ENCODE measurements around the gene CFAP45. TPM values are rescaled to one million over a fixed set of nuclear protein-coding genes. Genes with fewer than 3 reads are reported as not detected.
"Not testable (repeated sequence)": the region's sequence is repeated elsewhere in the genome, so short reads cannot be mapped to it uniquely, and the experiment has no call there.

CFAP45 gene
- total RNA-seq, 1 donor from 2014 or later: 1.7 TPM

DNA sequence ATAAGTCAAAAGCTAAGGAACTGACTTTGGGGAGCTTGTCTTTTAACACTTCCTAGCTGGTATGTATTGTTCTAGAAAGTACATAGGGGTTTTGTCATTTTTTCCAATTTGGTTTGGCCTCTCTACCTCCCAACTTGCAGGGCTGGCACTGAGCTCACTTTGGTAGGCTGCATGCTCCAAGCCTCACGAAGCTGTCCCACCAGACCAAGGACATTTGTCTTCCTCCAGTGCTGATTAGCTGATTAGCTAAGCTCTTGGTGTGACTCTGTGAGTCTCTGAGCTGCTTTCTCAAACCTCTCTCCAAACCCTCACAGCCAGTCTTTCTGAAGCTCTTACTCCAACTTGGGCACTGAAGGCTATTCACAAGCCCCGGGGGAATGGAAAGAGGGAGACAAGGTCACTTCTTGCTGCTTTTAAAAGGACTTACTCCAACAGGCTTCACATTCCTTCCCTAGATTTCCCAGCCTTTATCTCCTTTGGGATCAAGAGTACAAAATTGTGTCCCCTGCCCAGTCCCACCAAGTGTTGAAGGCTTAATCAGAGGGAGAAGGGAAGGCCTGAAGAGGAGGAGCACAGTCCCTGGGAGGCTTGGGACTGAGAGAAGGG lies 893 bp upstream of the CFAP45 start:
- Mint-ChIP-seq H3K9me3 (no peaks in the 10 kb centered on the region), H3K27ac (no peak overlapping the region), H3K27me3 (ENCODE audit: insufficient read depth) (peaks cover 14% of the 10 kb centered on the region), H3K36me3 (ENCODE audit: low read depth) (no peaks in the 10 kb centered on the region), H3K4me1 (ENCODE audit: low read depth) (peaks cover 9% of the 10 kb centered on the region), H3K4me3 (no peak overlapping the region)
- intact Hi-C loops (cut with micrococcal nuclease): no loop called here
- DNase-seq (ENCODE audit: low spot score): no peak

DNA sequence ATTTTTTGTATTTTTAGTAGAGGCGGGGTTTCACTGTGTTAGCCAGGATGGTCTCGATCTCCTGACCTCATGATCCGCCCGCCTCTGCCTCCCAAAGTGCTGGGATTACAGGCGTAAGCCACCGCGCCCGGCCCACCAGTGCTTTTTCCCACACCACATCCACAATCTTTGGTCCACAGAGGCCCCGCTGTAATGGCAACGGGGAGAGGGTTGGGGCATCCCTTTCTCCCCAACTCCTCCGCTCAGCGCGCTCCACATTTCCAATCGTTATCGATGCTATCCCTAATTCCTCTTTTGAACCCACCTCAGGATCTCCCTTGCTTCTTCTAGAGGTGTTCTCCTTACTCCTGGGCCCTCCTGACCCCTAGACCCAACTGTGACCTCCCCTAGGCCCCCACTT lies 331 bp downstream of the CFAP45 start:
- H3K9me3 Mint-ChIP-seq; H3K4me1 Mint-ChIP-seq (ENCODE audit: low read depth); H3K36me3 Mint-ChIP-seq (ENCODE audit: low read depth); DNase-seq (ENCODE audit: low spot score); intact Hi-C loops (cut with micrococcal nuclease); H3K4me3 Mint-ChIP-seq: not testable (repeated sequence)
- Mint-ChIP-seq H3K27me3 (ENCODE audit: insufficient read depth) (peaks cover 19% of the 10 kb centered on the region), H3K27ac (peak overlapping the region; percentile 55)

DNA sequence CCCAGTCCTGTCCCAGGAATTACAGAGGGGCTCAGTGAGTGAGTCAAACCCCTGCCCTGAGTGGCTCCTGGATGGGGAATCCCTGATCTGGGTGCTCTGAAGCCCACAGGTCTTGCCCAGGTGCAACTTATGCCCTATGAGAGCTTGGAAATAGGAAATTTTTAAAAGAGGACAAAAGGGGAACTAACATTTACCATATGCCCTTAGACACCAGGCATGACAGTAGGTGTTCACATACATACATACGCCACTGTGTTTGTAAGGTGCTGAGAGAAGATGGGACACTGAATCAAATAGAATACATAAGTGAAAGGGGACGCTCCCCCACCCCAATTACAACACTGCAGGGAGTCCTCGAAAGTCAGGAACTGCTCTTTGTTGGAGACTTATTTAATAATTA lies 1.4 kb downstream of the CFAP45 start:
- peaks cover 17% of the 10 kb centered on the region for H3K27me3 Mint-ChIP-seq (ENCODE audit: insufficient read depth)
- peaks cover 9% of the 10 kb centered on the region for H3K4me1 Mint-ChIP-seq (ENCODE audit: low read depth)
- intact Hi-C loops (cut with micrococcal nuclease): no loop called here
- no peak overlapping the region for H3K4me3 Mint-ChIP-seq
- DNase-seq (ENCODE audit: low spot score): no peak
- H3K27ac Mint-ChIP-seq: no peak overlapping the region
- no peaks in the 10 kb centered on the region for H3K9me3 Mint-ChIP-seq
- H3K36me3 Mint-ChIP-seq (ENCODE audit: low read depth): no peaks in the 10 kb centered on the region

- H3K27me3 Mint-ChIP-seq (ENCODE audit: insufficient read depth): peaks cover 15% of the 10 kb centered on the region
- H3K27ac Mint-ChIP-seq: no peak overlapping the region
- no peak for DNase-seq (ENCODE audit: low spot score)
- H3K4me1 Mint-ChIP-seq (ENCODE audit: low read depth): peaks cover 9% of the 10 kb centered on the region
- H3K9me3 Mint-ChIP-seq: no peaks in the 10 kb centered on the region
- no peaks in the 10 kb centered on the region for H3K36me3 Mint-ChIP-seq (ENCODE audit: low read depth)
- intact Hi-C loops (cut with micrococcal nuclease): no loop called here
- no peak overlapping the region for H3K4me3 Mint-ChIP-seq
Measured at GRCh38 chr1:159897962-159898361, 2.0 kb downstream of the CFAP45 start.

- Mint-ChIP-seq H3K4me3 (no peak overlapping the region), H3K4me1 (ENCODE audit: low read depth) (peaks cover 11% of the 10 kb centered on the region), H3K9me3 (no peaks in the 10 kb centered on the region), H3K27me3 (ENCODE audit: insufficient read depth) (peaks cover 15% of the 10 kb centered on the region), H3K27ac (no peak overlapping the region), H3K36me3 (ENCODE audit: low read depth) (no peaks in the 10 kb centered on the region)
- intact Hi-C loops (cut with micrococcal nuclease): no loop called here
- DNase-seq (ENCODE audit: low spot score): no peak
Measured at GRCh38 chr1:159896546-159896930, 3.4 kb downstream of the CFAP45 start.

GRCh38 chr1:159895836-159896545 lies 4.0 kb downstream of the CFAP45 start:
- Mint-ChIP-seq H3K27me3 (ENCODE audit: insufficient read depth) (peaks cover 15% of the 10 kb centered on the region), H3K36me3 (ENCODE audit: low read depth) (no peaks in the 10 kb centered on the region), H3K9me3 (no peaks in the 10 kb centered on the region), H3K27ac (no peak overlapping the region), H3K4me1 (ENCODE audit: low read depth) (peaks cover 13% of the 10 kb centered on the region), H3K4me3 (no peak overlapping the region)
- intact Hi-C loops (cut with micrococcal nuclease): no loop called here
- no peak for DNase-seq (ENCODE audit: low spot score)

DNA sequence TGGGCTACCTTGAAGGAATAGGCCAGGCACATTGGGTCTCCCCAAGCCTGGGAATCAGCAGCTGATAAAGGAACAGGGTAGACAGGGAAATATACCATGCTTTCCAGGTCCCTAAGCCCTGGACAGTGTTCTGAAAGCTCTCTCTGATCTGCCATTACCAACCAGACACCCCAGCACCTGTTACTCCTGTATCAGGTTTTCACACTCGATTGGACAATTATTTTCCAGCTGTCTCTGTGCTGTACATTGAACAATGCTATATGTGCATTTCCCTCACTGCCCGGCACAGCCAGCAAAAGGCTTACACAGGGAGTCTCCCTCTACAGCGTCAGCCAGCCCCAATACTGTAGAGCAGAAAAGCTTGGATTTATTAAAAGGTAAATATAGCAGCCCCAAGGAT lies 4.7 kb downstream of the CFAP45 start:
- H3K4me1 Mint-ChIP-seq (ENCODE audit: low read depth): peaks cover 7% of the 10 kb centered on the region
- H3K27ac Mint-ChIP-seq: no peak overlapping the region
- H3K36me3 Mint-ChIP-seq (ENCODE audit: low read depth): no peaks in the 10 kb centered on the region
- H3K27me3 Mint-ChIP-seq (ENCODE audit: insufficient read depth): peaks cover 15% of the 10 kb centered on the region
- intact Hi-C loops (cut with micrococcal nuclease): no loop called here
- H3K9me3 Mint-ChIP-seq: no peaks in the 10 kb centered on the region
- no peak overlapping the region for H3K4me3 Mint-ChIP-seq
- no peak for DNase-seq (ENCODE audit: low spot score)

DNA sequence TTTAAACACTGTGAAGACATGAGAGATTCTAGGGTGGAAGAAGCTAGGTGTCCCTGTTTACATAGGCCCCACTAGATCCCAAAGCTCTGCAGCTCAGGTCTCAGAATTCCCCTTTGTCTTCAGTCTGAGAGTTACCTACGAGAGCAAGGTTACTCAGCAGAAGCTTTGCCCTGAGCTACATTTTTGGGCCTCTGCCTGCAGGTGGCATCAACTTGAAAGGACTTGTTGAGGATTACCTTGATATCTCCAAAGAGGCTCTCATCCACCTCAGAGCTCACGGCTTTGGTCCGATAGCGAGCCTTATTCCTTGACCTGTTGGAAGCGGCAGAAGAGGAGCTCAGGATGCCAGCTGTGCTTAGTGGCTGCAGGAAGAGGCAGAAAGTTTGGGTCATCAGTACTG lies 7.0 kb downstream of the CFAP45 start:
- Mint-ChIP-seq H3K4me3 (no peak overlapping the region), H3K36me3 (ENCODE audit: low read depth) (no peaks in the 10 kb centered on the region), H3K4me1 (ENCODE audit: low read depth) (peaks cover 12% of the 10 kb centered on the region), H3K27ac (no peak overlapping the region), H3K9me3 (no peaks in the 10 kb centered on the region), H3K27me3 (ENCODE audit: insufficient read depth) (peaks cover 18% of the 10 kb centered on the region)
- intact Hi-C loops (cut with micrococcal nuclease): loop anchor here (1.0 to 5.0 kb wide), 2 partner anchors 114 to 731 kb away; no protein-coding TSS in a partner anchor
- no peak for DNase-seq (ENCODE audit: low spot score)

DNA sequence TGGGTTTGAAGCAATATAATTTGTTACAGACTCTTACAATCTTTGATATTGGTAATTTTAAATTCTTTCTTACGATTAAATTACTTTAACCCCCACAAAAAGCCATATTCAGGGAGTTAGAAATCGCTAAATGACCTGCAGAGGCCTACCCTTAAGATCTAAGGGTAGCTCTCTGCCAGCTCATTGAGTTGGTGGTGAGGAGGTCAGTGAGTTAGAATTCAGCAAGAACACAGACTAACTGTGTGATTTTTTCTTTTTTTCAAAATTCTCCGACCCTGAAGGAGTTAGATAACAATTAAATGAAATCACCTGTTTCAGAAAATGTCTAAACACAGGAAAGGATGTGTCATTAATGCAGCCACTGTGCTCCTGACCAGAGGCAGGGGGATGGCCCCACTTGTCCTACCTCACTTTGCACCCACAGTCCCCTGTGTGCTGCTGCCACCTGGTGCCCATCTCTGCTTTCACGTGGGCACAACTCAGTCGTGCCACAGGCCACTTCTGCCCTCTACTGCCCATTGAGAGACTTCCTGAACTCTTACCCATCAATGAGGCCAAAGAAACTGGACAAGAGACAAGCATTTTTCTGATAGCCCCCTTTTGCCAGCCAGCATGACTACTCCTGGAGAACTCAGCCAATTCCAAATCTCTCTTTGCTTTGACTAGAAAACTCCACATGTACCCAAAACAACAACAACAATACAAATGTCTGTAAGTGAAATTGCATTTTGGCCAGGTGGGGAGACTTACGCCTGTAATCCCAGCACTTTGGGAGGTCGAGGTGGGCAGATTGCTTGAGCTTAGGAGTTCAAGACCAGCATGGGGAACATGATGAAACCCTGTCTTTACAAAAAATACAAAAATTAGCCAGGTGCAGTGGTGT lies 8.4 kb downstream of the CFAP45 start:
- Mint-ChIP-seq H3K27ac (no peak overlapping the region), H3K4me3 (no peak overlapping the region), H3K27me3 (ENCODE audit: insufficient read depth) (peaks cover 17% of the 10 kb centered on the region), H3K4me1 (ENCODE audit: low read depth) (peaks cover 12% of the 10 kb centered on the region), H3K36me3 (ENCODE audit: low read depth) (no peaks in the 10 kb centered on the region), H3K9me3 (no peaks in the 10 kb centered on the region)
- DNase-seq (ENCODE audit: low spot score): peak; percentile 64
- intact Hi-C loops (cut with micrococcal nuclease): loop anchor here (1.0 to 5.0 kb wide), 4 partner anchors 93 to 729 kb away; partner anchors contain the start of gene DUSP23

- no peak overlapping the region for H3K27ac Mint-ChIP-seq
- H3K27me3 Mint-ChIP-seq (ENCODE audit: insufficient read depth): peaks cover 15% of the 10 kb centered on the region
- DNase-seq (ENCODE audit: low spot score): no peak
- H3K4me1 Mint-ChIP-seq (ENCODE audit: low read depth): peaks cover 12% of the 10 kb centered on the region
- no peaks in the 10 kb centered on the region for H3K9me3 Mint-ChIP-seq
- H3K36me3 Mint-ChIP-seq (ENCODE audit: low read depth): no peaks in the 10 kb centered on the region
- H3K4me3 Mint-ChIP-seq: no peak overlapping the region
- intact Hi-C loops (cut with micrococcal nuclease): loop anchor here (5.0 kb wide), 1 partner anchor 728 kb away; no protein-coding TSS in a partner anchor
Measured at GRCh38 chr1:159890390-159890789, 9.6 kb downstream of the CFAP45 start.

- no peaks in the 10 kb centered on the region for H3K9me3 Mint-ChIP-seq
- intact Hi-C loops (cut with micrococcal nuclease): loop anchor here (2.0 to 5.0 kb wide), 2 partner anchors 63 to 728 kb away; partner anchors contain the start of gene SLAMF8
- H3K27ac Mint-ChIP-seq: no peak overlapping the region
Measured at GRCh38 chr1:159889821-159890252, 10.1 kb downstream of the CFAP45 start.

GRCh38 chr1:159889202-159889601 lies 10.8 kb downstream of the CFAP45 start:
- no peak overlapping the region for H3K27ac Mint-ChIP-seq

More at GRCh38 chr1:159889821-159890252, 10.1 kb downstream of the CFAP45 start:
- Mint-ChIP-seq H3K36me3 (ENCODE audit: low read depth) (no peaks in the 10 kb centered on the region), H3K27me3 (ENCODE audit: insufficient read depth) (peaks cover 10% of the 10 kb centered on the region), H3K4me3 (no peak overlapping the region), H3K4me1 (ENCODE audit: low read depth) (peaks cover 12% of the 10 kb centered on the region)
- DNase-seq (ENCODE audit: low spot score): no peak

More at GRCh38 chr1:159889202-159889601, 10.8 kb downstream of the CFAP45 start:
- intact Hi-C loops (cut with micrococcal nuclease): loop anchor here (2.0 kb wide), 1 partner anchor 62 kb away; the partner anchor contains the start of gene SLAMF8
- Mint-ChIP-seq H3K36me3 (ENCODE audit: low read depth) (no peaks in the 10 kb centered on the region), H3K27me3 (ENCODE audit: insufficient read depth) (peaks cover 13% of the 10 kb centered on the region), H3K4me1 (ENCODE audit: low read depth) (peaks cover 12% of the 10 kb centered on the region), H3K9me3 (no peaks in the 10 kb centered on the region), H3K4me3 (no peak overlapping the region)
- no peak for DNase-seq (ENCODE audit: low spot score)
